Skeletal muscle tissue (tissue), 4 donors: ENCODE measurements around the gene ST3GAL4. TPM values are rescaled to one million over a fixed set of nuclear protein-coding genes. Genes with fewer than 3 reads are reported as not detected.

Experiments
- H3K27ac ChIP-seq: one replicate; pipeline ENCODE4 v1.7.0; 2013; ENCODE audit warnings: mild to moderate bottlenecking, low read depth, low read length, inconsistent platforms
- H3K27me3 ChIP-seq, 3 donors: one replicate each; pipeline ENCODE4 v1.7.0; 2013; ENCODE audit warnings: low read length in 3 of 3; ENCODE audit not compliant: control insufficient read depth in 3 of 3, insufficient read depth in 3 of 3
- H3K36me3 ChIP-seq, 3 donors: one replicate each; pipeline ENCODE4 v1.7.0; 2013; ENCODE audit warnings: low read length in 3 of 3; ENCODE audit not compliant: control insufficient read depth in 3 of 3, insufficient read depth in 3 of 3
- H3K4me1 ChIP-seq, 3 donors: one replicate each; pipeline ENCODE4 v1.7.0; 2013; ENCODE audit warnings: low read length in 3 of 3, mild to moderate bottlenecking in 3 of 3; ENCODE audit not compliant: control insufficient read depth in 3 of 3, insufficient read depth in 3 of 3
- H3K4me3 ChIP-seq, 3 donors: one replicate each; pipeline ENCODE4 v1.7.0; 2013; ENCODE audit warnings: low read length in 3 of 3
- H3K9ac ChIP-seq, 3 donors: one replicate each; pipeline ENCODE4 v1.7.0; 2013; ENCODE audit warnings: low read length in 3 of 3, mild to moderate bottlenecking in 3 of 3, moderate library complexity in 2 of 3, low read depth in 1 of 3
- H3K9me3 ChIP-seq, 3 donors: one replicate each; pipeline ENCODE4 v1.7.0; 2013; ENCODE audit warnings: low read length in 3 of 3; ENCODE audit not compliant: control insufficient read depth in 3 of 3
- total RNA-seq: library from RNA; depleted of rRNA; stranded (reverse); fragments of >200 nt; gene quantifications from one replicate; pipeline ENCODE4 v1.2.3, GENCODE V29; 2014
- donor health status: Osteomylitis.

ST3GAL4 gene
- total RNA-seq, 1 donor from 2014 or later = 20.9 TPM

DNA sequence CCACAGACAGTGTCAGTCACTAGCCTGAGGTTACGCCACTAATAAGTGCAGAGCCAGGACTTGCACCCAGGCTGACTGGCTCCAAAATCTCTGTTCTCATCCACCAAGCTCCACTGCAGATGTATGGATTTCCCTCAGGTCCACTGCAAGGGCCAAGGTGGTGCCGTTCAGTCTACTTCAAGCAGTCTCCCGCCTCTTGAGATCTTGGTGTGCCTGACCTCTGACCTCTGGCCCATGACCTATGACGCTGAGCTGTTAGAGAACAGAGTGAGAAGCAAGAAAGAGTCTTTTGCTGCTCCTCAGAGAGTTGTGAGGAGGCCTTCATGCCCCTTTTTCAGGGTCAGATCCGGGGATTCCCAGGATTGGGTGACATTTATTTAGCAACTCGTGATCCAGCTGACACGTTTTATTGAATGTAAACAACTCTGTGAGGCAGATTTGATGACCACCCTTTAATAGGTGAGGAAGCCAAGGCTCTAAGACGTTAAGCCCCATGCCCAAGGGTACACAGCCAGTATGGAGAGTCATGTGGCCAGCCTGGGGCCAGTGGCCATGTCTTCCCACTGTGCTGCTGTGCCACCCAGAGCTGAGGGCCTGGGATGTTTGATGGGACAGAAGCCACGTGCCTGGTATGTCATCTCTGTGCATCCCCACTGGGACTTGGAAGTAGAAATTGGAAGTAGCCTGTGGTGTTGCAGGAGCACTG, 26.4 kb upstream of the ST3GAL4 start:
- peaks cover 10 to 19% (median 13%) of the 10 kb centered on the region in 3 donors for H3K4me1 ChIP-seq
- no peaks in the 10 kb centered on the region for H3K27me3 ChIP-seq
- H3K9ac ChIP-seq = peak overlapping the region in 1 of 3 donors; percentile 10
- H3K36me3 ChIP-seq = peaks cover 6 to 10% (median 8%) of the 10 kb centered on the region in 3 donors
- no peak overlapping the region for H3K27ac ChIP-seq
- no peaks in the 10 kb centered on the region for H3K9me3 ChIP-seq
- no peak overlapping the region for H3K4me3 ChIP-seq

DNA sequence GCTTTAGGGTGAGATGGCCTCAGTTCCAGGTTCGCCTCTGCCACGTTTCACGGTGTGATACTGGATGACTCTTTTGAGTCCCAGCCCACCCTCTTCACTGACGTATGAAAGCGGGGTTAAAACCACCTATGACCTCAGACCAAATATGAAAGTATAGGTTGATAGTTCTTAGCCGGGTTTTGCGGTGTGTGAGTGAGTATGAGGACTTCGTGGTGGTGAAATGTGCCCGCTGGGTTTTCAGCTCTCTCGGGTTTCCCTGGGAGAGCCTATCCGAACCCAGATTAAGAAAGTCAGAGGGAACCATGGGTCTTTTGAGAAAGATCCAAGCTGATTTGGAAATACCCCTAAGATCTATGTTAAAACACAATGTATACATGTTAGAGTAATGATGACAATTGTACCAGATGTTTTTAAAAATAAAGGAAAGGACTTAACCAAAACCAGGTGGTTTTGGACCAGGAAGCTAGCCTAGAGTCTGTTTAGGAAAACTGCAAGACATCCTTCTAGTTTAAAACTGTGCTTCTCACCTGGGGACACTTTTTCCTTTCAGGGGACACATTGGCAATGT, 25.8 kb upstream of the ST3GAL4 start:
- H3K4me1 ChIP-seq = peaks cover 10 to 21% (median 13%) of the 10 kb centered on the region in 3 donors
- H3K9ac ChIP-seq = no peak overlapping the region
- no peak overlapping the region for H3K27ac ChIP-seq
- no peaks in the 10 kb centered on the region for H3K27me3 ChIP-seq
- H3K9me3 ChIP-seq = no peaks in the 10 kb centered on the region
- no peak overlapping the region for H3K4me3 ChIP-seq
- peaks cover 7 to 11% (median 8%) of the 10 kb centered on the region in 3 donors for H3K36me3 ChIP-seq

- no peaks in the 10 kb centered on the region for H3K9me3 ChIP-seq
- H3K9ac ChIP-seq = no peak overlapping the region
- no peak overlapping the region for H3K27ac ChIP-seq
- H3K27me3 ChIP-seq = no peaks in the 10 kb centered on the region
- H3K4me1 ChIP-seq = peaks cover 18 to 27% (median 20%) of the 10 kb centered on the region in 3 donors
- peaks cover 11 to 17% (median 15%) of the 10 kb centered on the region in 3 donors for H3K36me3 ChIP-seq
- no peak overlapping the region for H3K4me3 ChIP-seq
Measured at GRCh38 chr11:126331286-126331685, 24.2 kb upstream of the ST3GAL4 start.

DNA sequence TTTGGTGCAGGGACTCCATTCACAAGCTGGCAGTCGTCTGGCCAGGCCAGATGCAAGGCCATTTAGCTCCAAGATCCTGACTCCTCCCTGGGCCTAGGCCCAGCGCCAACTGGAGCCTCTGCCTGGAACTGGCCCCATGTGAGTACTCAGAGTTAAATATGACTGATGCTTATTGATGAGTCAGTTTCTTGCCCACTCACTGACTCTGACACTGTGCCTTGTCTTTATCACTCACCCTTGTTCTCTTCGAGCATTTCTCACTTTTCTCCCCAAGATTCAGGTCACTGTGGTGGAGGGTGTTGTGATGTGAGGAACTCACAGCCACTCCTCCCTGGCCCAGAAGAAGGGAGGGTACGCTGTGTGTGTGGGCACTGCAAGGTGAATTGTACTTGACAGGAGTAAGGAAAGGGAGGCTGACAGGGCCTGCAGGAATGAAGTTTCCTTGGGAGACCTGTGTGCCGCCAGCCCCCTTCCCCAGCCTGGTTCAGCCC, 23.2 kb upstream of the ST3GAL4 start:
- Histone ChIP-seq H3K27me3 (no peaks in the 10 kb centered on the region), H3K4me3 (no peak overlapping the region), H3K9me3 (no peaks in the 10 kb centered on the region), H3K36me3 (peaks cover 11 to 18% (median 15%) of the 10 kb centered on the region in 3 donors), H3K9ac (no peak overlapping the region), H3K4me1 (peaks cover 23 to 35% (median 30%) of the 10 kb centered on the region in 3 donors), H3K27ac (no peak overlapping the region)

DNA sequence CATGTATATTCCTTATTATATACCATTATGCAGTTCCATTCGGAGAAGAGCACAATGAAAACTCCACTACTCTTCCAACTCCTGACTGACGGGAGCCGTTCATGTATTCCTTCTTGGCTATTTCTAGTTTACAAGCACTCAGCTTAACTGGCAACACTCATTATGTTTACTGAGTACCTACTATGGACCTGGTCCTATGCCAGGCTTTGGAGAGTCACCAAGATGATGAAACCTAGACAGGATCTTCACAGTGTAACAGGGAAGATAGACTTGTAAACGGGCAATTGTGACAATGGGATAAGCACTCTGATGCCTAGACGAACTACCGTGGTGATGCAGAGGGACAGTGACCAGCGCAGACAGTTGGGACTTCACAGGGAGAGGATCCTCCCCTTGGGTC, 22.3 kb upstream of the ST3GAL4 start:
- Histone ChIP-seq H3K27me3 (no peaks in the 10 kb centered on the region), H3K9me3 (no peaks in the 10 kb centered on the region), H3K4me3 (no peak overlapping the region), H3K36me3 (peaks cover 16 to 21% (median 16%) of the 10 kb centered on the region in 3 donors), H3K27ac (no peak overlapping the region), H3K9ac (no peak overlapping the region), H3K4me1 (peaks cover 23 to 39% (median 34%) of the 10 kb centered on the region in 3 donors)

GRCh38 chr11:126334659-126335462, 20.6 kb upstream of the ST3GAL4 start:
- no peaks in the 10 kb centered on the region for H3K27me3 ChIP-seq
- peaks cover 26 to 41% (median 38%) of the 10 kb centered on the region in 3 donors for H3K4me1 ChIP-seq
- peaks cover 22 to 27% (median 25%) of the 10 kb centered on the region in 3 donors for H3K36me3 ChIP-seq
- H3K9ac ChIP-seq = no peak overlapping the region
- no peak overlapping the region for H3K4me3 ChIP-seq
- no peaks in the 10 kb centered on the region for H3K9me3 ChIP-seq
- no peak overlapping the region for H3K27ac ChIP-seq

- Histone ChIP-seq H3K9ac (no peak overlapping the region), H3K27me3 (no peaks in the 10 kb centered on the region), H3K4me1 (peaks cover 31 to 45% (median 44%) of the 10 kb centered on the region in 3 donors), H3K9me3 (no peaks in the 10 kb centered on the region), H3K36me3 (peaks cover 22 to 27% (median 25%) of the 10 kb centered on the region in 3 donors), H3K27ac (no peak overlapping the region), H3K4me3 (no peak overlapping the region)
Measured at GRCh38 chr11:126335463-126335760, 20.1 kb upstream of the ST3GAL4 start.

DNA sequence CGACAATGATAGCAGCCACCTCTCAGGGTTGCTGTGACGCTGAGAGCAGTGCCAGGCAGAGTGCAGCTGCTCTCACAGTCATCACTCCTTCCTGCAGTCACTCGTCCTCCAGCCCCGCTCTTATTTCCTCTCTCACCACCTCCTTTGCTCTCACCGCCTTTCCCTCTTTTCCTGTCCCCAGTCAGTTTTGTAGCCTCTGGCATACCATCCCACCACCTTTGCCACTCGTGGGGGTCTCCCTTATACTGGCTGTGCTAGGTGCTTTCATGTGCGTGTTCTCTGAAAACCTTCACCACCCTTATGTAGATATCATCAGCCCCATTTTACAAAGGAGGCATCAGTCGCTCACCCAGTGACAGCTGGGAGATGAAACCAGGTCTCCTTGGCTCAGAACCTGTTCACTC, 19.3 kb upstream of the ST3GAL4 start:
- H3K4me3 ChIP-seq = no peak overlapping the region
- H3K27me3 ChIP-seq = no peaks in the 10 kb centered on the region
- no peaks in the 10 kb centered on the region for H3K9me3 ChIP-seq
- H3K27ac ChIP-seq = no peak overlapping the region
- peaks cover 22 to 25% (median 25%) of the 10 kb centered on the region in 3 donors for H3K36me3 ChIP-seq
- H3K4me1 ChIP-seq = peaks cover 36 to 52% (median 51%) of the 10 kb centered on the region in 3 donors
- no peak overlapping the region for H3K9ac ChIP-seq

- Histone ChIP-seq H3K4me1 (peaks cover 41 to 57% (median 56%) of the 10 kb centered on the region in 3 donors), H3K9me3 (no peaks in the 10 kb centered on the region), H3K36me3 (peaks cover 20 to 21% (median 21%) of the 10 kb centered on the region in 3 donors), H3K4me3 (no peak overlapping the region), H3K27me3 (no peaks in the 10 kb centered on the region), H3K9ac (no peak overlapping the region), H3K27ac (no peak overlapping the region)
Measured at GRCh38 chr11:126336671-126337101, 18.8 kb upstream of the ST3GAL4 start.
